ENCODE measurements around the gene EXOC4.

DNA sequence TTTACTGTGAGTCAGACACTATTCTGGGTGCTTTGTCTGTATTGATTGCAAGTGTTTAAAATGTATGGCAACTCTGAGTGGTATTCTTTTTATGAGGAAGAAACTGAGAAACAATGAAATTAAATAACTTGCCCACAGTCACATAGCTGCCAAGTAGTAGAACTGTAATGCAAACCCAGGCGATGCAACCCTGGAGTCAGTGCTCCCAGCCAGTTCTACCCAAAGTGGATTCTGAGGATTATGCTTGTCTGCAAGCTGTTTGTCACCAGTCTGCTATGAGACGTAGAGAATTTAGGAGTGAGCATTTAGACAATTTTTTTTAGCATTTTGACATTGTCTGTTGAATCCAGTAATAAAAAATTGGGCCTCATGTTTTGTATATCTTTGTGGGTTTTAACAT is 568.3 kb downstream of the EXOC4 start:
- no peak for TF ChIP-seq YY1 (IDR thresholded peaks at IDR 0.05; ENCODE audit: insufficient read depth, insufficient read length)
- TF ChIP-seq ZNF274 (IDR thresholded peaks at IDR 0.05; ENCODE audit: low read depth, low read length) = no peak
- no peak for TF ChIP-seq SUZ12 (IDR thresholded peaks at IDR 0.05; ENCODE audit: extremely low read depth, insufficient read depth, insufficient read length)

Data from NT2/D1 (cell line).